HG02571 (cell line): ENCODE results near the gene SYVN1.
"Not testable (repeated sequence)": the region's sequence is repeated elsewhere in the genome, so short reads cannot be mapped to it uniquely, and the experiment has no call there.

ENCODE experiments used
- ATAC-seq: cut with Tn5 transposase; IDR thresholded peaks from one replicate; pipeline ENCODE4 v1.9.1; 2021; ENCODE audit warnings: mild to moderate bottlenecking, moderate library complexity; ENCODE audit not compliant: unreplicated experiment

SYVN1 gene

GRCh38 chr11:65127473-65128181 lies 6.7 kb downstream of the SYVN1 start:
- ATAC-seq = no peak

- no peak for ATAC-seq
Measured at GRCh38 chr11:65126624-65127274, 7.6 kb downstream of the SYVN1 start.

- no peak for ATAC-seq
Measured at GRCh38 chr11:65125197-65126056, 8.9 kb downstream of the SYVN1 start.

- no peak for ATAC-seq
Measured at GRCh38 chr11:65124480-65125196, 9.7 kb downstream of the SYVN1 start.

GRCh38 chr11:65121865-65122696 lies 12.2 kb downstream of the SYVN1 start, which contains the start of the genes FAU and MRPL49:
Gene FAU, minus strand, starts transcription at chr11:65122134. Its CDS starts 321 bp downstream, at chr11:65121813.
Gene MRPL49, plus strand, starts transcription at chr11:65122321. Its CDS starts 26 bp downstream, at chr11:65122347.
- ATAC-seq = peak; percentile 61

GRCh38 chr11:65121447-65121864 lies 12.9 kb downstream of the SYVN1 start:
- no peak for ATAC-seq

- ATAC-seq = no peak
Measured at GRCh38 chr11:65120831-65121230, 13.5 kb downstream of the SYVN1 start.

- no peak for ATAC-seq
Measured at GRCh38 chr11:65119670-65119995, 14.7 kb downstream of the SYVN1 start.

GRCh38 chr11:65118891-65119669 lies 15.2 kb downstream of the SYVN1 start:
- ATAC-seq = not testable (repeated sequence)

- ATAC-seq = no peak
Measured at GRCh38 chr11:65118097-65118837, 16.1 kb downstream of the SYVN1 start.

- peak; percentile 59 for ATAC-seq
Measured at GRCh38 chr11:65117206-65118096, 16.9 kb downstream of the SYVN1 start, which contains the start of gene ZNHIT2. Gene ZNHIT2, minus strand, starts transcription at chr11:65117701. Its CDS starts 48 bp downstream, at chr11:65117653.

- no peak for ATAC-seq
Measured at GRCh38 chr11:65116370-65117205, 17.7 kb downstream of the SYVN1 start.

GRCh38 chr11:65115361-65116082 lies 18.8 kb downstream of the SYVN1 start:
- no peak for ATAC-seq

GRCh38 chr11:65114538-65115171 lies 19.7 kb downstream of the SYVN1 start:
- ATAC-seq = no peak

GRCh38 chr11:65113839-65114238 lies 20.5 kb downstream of the SYVN1 start:
- no peak for ATAC-seq
